Heart left ventricle (tissue), 16 donors: ENCODE measurements around the gene NOVA2. TPM values are rescaled to one million over a fixed set of nuclear protein-coding genes. Genes with fewer than 3 reads are reported as not detected.

Source experiments
- ATAC-seq, 4 donors: fragments of 200-7000 bp; cut with Tn5 transposase; one replicate each; pipeline ENCODE4 v1.9.1; 2020 to 2022; ENCODE audit warnings: moderate library complexity in 4 of 4, mild to moderate bottlenecking in 3 of 4, moderate number of reproducible peaks in 1 of 4
- DNase-seq, 5 donors: peaks; one replicate each; pipeline ENCODE4 v3.0.0-alpha.2; 2020
- H3K27ac ChIP-seq, 12 donors: fragments of 200-600 bp; sonication (generic) in 4 of 12; one replicate each; pipeline versions ENCODE4 v1.5.0 to v1.8.0; 2016 to 2022; ENCODE audit warnings: mild to moderate bottlenecking in 2 of 12
- H3K27me3 ChIP-seq, 9 donors: fragments of 200-600 bp; sonication (generic) in 2 of 9; one replicate each; pipeline versions ENCODE4 v1.5.1 to v1.8.0; 2016 to 2022; ENCODE audit warnings: mild to moderate bottlenecking in 3 of 9
- H3K36me3 ChIP-seq, 9 donors: fragments of 200-600 bp; sonication (generic) in 2 of 9; one replicate each; pipeline versions ENCODE4 v1.5.0 to v1.8.0; 2018 to 2022; ENCODE audit warnings: mild to moderate bottlenecking in 2 of 9
- H3K4me1 ChIP-seq, 12 donors: fragments of 200-600 bp; sonication (generic) in 4 of 12; one replicate each; pipeline versions ENCODE4 v1.5.0 to v1.8.0; 2016 to 2022; ENCODE audit warnings: mild to moderate bottlenecking in 3 of 12
- H3K4me3 ChIP-seq, 12 donors: fragments of 200-600 bp; sonication (generic) in 4 of 12; one replicate each; pipeline versions ENCODE4 v1.5.0 to v1.8.0; 2017 to 2022; ENCODE audit warnings: mild to moderate bottlenecking in 9 of 12, moderate library complexity in 4 of 12
- H3K9me3 ChIP-seq, 12 donors: fragments of 200-600 bp; sonication (generic) in 4 of 12; one replicate each; pipeline versions ENCODE4 v1.5.0 to v1.8.0; 2016 to 2022; ENCODE audit warnings: mild to moderate bottlenecking in 1 of 12
- CTCF ChIP-seq, 12 donors: fragments of 200-600 bp; sonication (generic) in 4 of 12; IDR thresholded peaks; one replicate each; pipeline versions ENCODE4 v1.5.0 to v1.8.0; 2018 to 2022; ENCODE audit warnings: antibody characterized with exemption in 12 of 12, mild to moderate bottlenecking in 5 of 12
- POLR2A ChIP-seq, 2 donors: fragments of 450-650 bp; IDR thresholded peaks; one replicate each; pipeline ENCODE4 v1.6.1; 2017; ENCODE audit warnings: antibody characterized with exemption in 2 of 2, mild to moderate bottlenecking in 2 of 2, moderate library complexity in 2 of 2
- WGBS, 4 donors: extraction: QIAGEN DNeasy Blood & Tissue Kit in 2 of 4; methylation state at CpG; one replicate each; pipeline versions ENCODE4 v1.1.5 to v1.1.7; 2013 to 2018; 5-methylcytosine and 5-hydroxymethylcytosine counted together
- intact Hi-C, 10 donors: fragments of 100-400 bp; cut with DNase I; formaldehyde crosslinking; loops; one replicate each; pipeline versions ENCODE4 v1.11.1 to v1.14.2; 2022
- polyA plus RNA-seq, 2 donors: library from polyadenylated mRNA; stranded (reverse); fragments of 200-250 nt; gene quantifications; one replicate each; pipeline ENCODE4 v1.2.3, GENCODE V29; 2013
- total RNA-seq, 9 donors: library from RNA; depleted of rRNA in 2 of 9; stranded (reverse); fragments of >200 nt in 2 of 9; fragmentation: NEBNext Ultra II Directional in 3 of 9; extraction: Animal tissue kit (Norgen Biotek cat#: 25700) in 3 of 9; gene quantifications; one replicate each; pipeline versions ENCODE4 v1.1.0 to v1.2.4, GENCODE V29; 2016 to 2023
- donor health status: ischemic (EF 13 %, LVEDD 7.1; RV severe dilation, severe dysfunction).
- donor health status: healthy with polysubstance abuse.
- donor health status: DM: no; HTN: yes; CAD: no.
- donor health status: DM: no; HTN: no; CAD: no.
- donor health status: ischemic (EF 25% LVEDD 6.9; RV normal size, moderate dysfunction).
- donor health status: ischemic (EF 25% LVEDD 5.7; RV mildly dilated, moderate dysfunction).
- donor health status: healthy.
- donor health status: DM: yes; HTN: yes; CAD: no.
- donor health status: ischemic (EF 35%, LVEDD 5.7; RV mildly dilated, moderate dysfunction).
- donor health status: nonischemic (EF 11% LVEDD 7.7; RV severe dilation, severe dysfunction).
- donor health status: DM: yes; HTN: yes; CAD: no.
- donor health status: PGD.
- donor health status: ischemic (EF 29% LVEDD 5.4; RV normal size, mild dysfunction).
- donor health status: nonischemic (EF 23%, LVEDD 6.1; RV moderate dilation, normal function).

The NOVA2 gene
- total and polyA plus RNA-seq, 11 donors, result 2.2 to 10.0 (median 4.8) TPM

DNA sequence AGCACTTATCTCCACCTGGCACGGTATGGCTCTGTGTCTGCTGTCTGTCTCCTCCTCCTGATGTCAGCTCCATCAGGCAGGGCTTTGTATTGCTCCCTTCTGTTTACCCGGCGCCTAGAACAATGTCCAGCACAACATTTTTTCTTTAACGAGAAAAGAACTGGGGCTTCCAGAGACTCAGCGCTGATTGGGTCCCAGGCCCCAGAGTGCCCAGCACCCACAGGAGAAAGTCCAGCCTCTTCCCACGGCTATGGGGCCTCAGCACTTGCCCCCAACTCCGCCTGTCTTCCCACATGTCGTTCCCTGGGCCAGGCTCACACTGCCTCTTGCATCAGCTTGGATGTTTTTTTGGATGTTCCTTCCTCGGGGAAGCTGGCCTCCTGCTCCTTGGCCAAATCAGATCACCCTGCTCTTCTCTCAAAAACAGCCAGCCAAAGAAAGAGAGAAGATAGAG, 78.1 kb downstream of the NOVA2 start:
- H3K9me3 ChIP-seq, result no peaks in the 10 kb centered on the region
- ATAC-seq, result no peak
- TF ChIP-seq POLR2A (IDR thresholded peaks at IDR 0.05), result no peak
- no peak for TF ChIP-seq CTCF (IDR thresholded peaks at IDR 0.05)
- no peak overlapping the region for H3K27ac ChIP-seq
- H3K36me3 ChIP-seq, result peaks cover 0 to 53% (median 36%) of the 10 kb centered on the region in 9 donors
- no peak overlapping the region for H3K4me3 ChIP-seq
- no peak for DNase-seq
- 79 to 87% (median 83%) methylated on average over 9 of the region's 9 CpGs for WGBS, 4 donors
- no peaks in the 10 kb centered on the region for H3K27me3 ChIP-seq
- peaks cover 0 to 7% (median 2%) of the 10 kb centered on the region in 12 donors for H3K4me1 ChIP-seq
- intact Hi-C loops, result no loop called here

DNA sequence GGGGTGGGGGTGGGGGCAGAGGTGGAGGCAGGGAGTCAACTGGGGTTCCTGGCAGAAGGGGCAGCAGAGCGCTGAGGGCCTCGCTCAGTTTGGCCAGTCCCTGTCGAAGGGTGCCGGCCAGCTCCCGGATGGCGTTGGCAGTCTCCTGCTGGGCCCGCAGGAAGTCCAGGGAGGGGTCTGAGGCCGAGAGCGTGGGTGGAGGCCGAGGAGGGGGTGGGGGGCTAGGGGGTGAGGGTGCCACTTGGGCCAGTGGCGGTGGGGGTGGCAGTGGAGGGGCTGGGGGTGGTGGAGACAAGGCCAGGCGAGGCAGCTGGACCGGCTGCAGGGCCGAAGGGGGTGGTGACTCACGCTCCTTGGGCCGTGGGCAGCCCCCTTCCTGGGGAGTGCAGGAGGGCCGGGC, 82.8 kb downstream of the NOVA2 start:
- Histone ChIP-seq H3K36me3 (peaks cover 0 to 23% (median 17%) of the 10 kb centered on the region in 9 donors), H3K27ac (no peak overlapping the region), H3K4me1 (peaks cover 0 to 12% (median 4%) of the 10 kb centered on the region in 12 donors), H3K27me3 (no peaks in the 10 kb centered on the region), H3K9me3 (no peaks in the 10 kb centered on the region), H3K4me3 (no peak overlapping the region)
- no peak for DNase-seq
- no peak for TF ChIP-seq POLR2A (IDR thresholded peaks at IDR 0.05)
- no peak for TF ChIP-seq CTCF (IDR thresholded peaks at IDR 0.05)
- WGBS, 4 donors, result 82 to 89% (median 86%) methylated on average over 11 to 17 of the region's 17 CpGs
- intact Hi-C loops, result no loop called here
- ATAC-seq, result no peak

DNA sequence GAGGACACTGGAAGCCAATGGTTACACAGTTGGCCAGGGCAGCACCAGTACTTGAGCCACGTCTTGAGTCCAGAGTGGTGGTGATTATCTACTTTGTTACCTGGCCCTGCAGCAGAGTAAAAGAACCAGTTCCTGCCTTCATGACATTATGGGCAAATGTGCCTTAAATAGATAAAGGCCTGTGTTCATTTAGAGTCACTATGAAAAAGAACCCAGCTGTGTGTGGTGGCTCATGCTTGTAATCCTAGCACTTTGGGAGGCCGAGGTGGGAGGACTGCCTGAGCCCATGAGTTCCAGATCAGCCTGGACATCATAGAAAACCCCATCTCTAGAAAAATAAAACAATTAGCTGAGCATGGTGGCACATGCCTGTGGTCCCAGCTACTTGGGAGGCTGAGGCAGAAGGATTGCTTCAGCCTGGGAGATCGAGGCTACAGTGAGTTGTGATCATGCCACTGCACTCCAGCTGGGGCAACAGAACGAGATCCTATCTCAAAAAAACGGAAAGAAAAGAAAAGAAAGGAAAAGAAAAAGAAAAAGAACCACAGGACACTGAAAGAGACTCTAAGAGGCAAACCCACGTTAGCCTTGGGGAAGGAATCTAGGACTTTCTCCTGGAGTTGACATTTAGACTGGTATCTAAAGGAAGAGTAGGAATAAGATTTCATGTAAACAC, 84.3 kb downstream of the NOVA2 start:
- DNase-seq (no peak), ATAC-seq (no peak)
- no peak overlapping the region for H3K4me3 ChIP-seq
- peaks cover 0 to 14% (median 7%) of the 10 kb centered on the region in 9 donors for H3K36me3 ChIP-seq
- intact Hi-C loops, result no loop called here
- H3K4me1 ChIP-seq, result peaks cover 9 to 25% (median 16%) of the 10 kb centered on the region in 12 donors
- no peak for TF ChIP-seq POLR2A (IDR thresholded peaks at IDR 0.05)
- TF ChIP-seq CTCF (IDR thresholded peaks at IDR 0.05), result no peak
- no peak overlapping the region for H3K27ac ChIP-seq
- H3K9me3 ChIP-seq, result no peaks in the 10 kb centered on the region
- H3K27me3 ChIP-seq, result no peaks in the 10 kb centered on the region
- WGBS, 4 donors, result 69 to 78% (median 76%) methylated on average over 6 of the region's 6 CpGs

DNA sequence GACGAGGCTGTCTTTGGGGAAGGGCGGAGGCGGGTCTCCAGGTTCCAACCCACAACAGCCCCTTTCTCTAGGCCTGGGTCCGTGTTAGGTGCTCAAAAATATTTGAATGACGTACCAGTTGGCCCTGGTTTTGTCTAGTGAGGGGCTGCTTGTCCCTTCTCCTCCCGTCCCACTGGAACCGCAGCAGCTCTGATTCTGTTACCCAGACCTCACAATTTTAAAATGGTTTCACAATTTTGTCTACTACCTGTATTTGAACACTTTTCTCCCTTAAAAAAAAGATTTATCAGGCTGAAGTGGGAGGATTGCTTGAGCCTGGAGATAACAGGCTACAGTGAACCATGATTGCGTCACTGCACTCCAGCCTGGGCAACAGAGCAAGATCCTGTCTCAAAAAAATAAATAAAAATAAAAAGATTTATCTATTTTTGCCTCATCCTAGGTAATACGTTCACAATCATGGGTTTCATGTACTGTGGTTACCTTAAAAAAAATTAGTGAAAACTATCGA, 86.4 kb downstream of the NOVA2 start:
- H3K4me1 ChIP-seq, result peaks cover 11 to 46% (median 33%) of the 10 kb centered on the region in 12 donors
- H3K27ac ChIP-seq, result peak overlapping the region; percentile 75 to 95 (median 92)
- H3K4me3 ChIP-seq, result peak overlapping the region; percentile 52 to 93 (median 80)
- intact Hi-C loops, result loop anchor here in 2 of 10 donors (2.0 kb wide), 1 partner anchor 16 kb away; the partner anchor contains the start of gene MYPOP (in 2 of the 2)
- no peaks in the 10 kb centered on the region for H3K27me3 ChIP-seq
- ATAC-seq, result no peak
- TF ChIP-seq POLR2A (IDR thresholded peaks at IDR 0.05), result no peak
- no peak for TF ChIP-seq CTCF (IDR thresholded peaks at IDR 0.05)
- no peaks in the 10 kb centered on the region for H3K9me3 ChIP-seq
- WGBS, 4 donors, result 43 to 55% (median 49%) methylated on average over 10 of the region's 10 CpGs
- peaks cover 0 to 19% (median 10%) of the 10 kb centered on the region in 9 donors for H3K36me3 ChIP-seq
- no peak for DNase-seq
